GM18520 (cell line): Measurements from ENCODE around the gene RBFOX2.

Experiments used
- ATAC-seq: cut with Tn5 transposase; IDR thresholded peaks from one replicate; pipeline ENCODE4 v1.9.1; 2021; ENCODE audit not compliant: unreplicated experiment

RBFOX2 gene

GRCh38 chr22:35944458-35944857 is 84.2 kb downstream of the RBFOX2 start:
- ATAC-seq = no peak

- no peak for ATAC-seq
Observed at GRCh38 chr22:35940166-35940565, 88.5 kb downstream of the RBFOX2 start.

DNA sequence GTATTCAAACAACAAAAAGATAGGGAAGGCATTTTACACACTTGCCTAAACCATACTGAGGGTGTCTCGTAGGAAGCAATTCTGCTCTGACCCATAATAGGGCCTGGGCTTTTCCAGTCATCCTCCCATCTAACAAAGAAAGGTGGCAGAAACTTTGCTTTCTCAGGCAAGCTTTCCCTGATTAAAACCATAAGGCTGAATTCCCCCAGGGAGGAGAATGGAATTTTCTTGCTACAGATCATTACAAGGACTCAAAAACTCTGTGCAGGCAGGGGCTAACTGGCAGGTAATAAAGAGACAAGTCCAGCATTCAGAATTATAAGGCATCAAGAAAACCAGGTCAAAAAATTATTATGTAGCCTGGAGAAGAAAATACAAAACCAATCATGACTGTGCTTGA is 90.4 kb downstream of the RBFOX2 start:
- ATAC-seq = no peak

GRCh38 chr22:35930933-35931332 is 97.7 kb downstream of the RBFOX2 start:
- no peak for ATAC-seq

- no peak for ATAC-seq
Observed at GRCh38 chr22:35928285-35928798, 100.3 kb downstream of the RBFOX2 start.

DNA sequence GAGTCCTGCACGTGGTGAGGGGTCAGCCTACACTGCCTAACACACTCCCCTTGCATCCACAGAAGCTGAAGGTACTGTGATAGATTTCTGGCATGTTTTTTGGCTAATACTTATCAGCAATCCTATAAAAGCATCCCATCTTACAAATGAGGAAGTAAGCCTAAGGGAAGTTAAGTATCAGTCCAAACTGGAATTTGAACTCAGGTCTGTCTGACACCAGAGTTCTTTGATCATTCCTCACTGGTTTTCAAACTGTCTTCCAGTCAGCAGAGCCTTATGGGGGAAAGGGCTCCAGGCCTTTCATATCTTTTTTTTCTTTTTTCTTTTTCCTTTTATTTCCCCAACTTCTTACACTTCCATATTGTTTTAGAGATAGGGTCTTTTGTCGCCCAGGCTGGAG is 105.6 kb downstream of the RBFOX2 start:
- no peak for ATAC-seq

- no peak for ATAC-seq
Observed at GRCh38 chr22:35921777-35922176, 106.8 kb downstream of the RBFOX2 start.

DNA sequence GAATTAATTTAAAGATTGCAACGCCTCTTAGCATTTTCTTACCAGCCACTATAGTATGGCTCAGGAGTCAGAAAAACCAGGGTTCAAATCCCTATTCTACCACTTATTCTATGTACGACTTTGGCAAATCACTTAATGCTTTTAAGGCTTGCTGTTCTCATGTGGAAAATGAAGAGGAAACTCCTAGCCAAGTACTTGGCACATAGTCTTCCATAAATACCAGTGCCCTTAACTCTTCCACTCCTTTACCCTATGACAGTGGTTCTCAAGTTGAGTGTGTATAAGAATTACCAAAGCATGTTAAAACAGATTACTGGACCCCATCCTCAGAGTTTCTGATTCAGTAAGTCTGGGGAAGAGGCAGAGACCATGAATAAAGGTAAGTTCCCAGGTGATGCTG is 107.6 kb downstream of the RBFOX2 start:
- ATAC-seq = no peak

DNA sequence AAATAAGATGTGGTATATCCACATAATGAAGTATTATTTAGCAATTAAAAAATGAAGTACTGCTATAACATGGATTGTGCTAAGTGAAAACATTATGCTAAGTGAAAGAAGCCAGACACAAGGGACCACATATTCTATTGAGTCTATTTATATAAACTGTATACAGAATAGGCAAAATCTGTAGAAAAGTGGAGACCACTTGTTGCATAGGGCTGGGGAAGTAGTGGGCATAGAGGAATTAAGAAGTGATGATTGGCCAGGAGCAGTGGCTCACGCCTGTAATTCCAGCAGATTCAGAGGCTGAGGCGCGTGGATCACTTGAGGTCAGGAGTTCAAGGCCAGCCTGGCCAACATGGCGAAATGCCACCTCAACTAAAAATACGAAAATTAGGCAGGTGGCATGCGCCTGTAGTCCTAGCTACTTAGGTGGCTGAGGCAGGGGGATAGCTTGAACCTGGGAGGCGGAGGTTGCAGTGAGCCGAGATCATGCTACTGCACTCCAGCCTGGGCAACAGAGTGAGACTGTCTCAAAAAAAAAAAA is 109.6 kb downstream of the RBFOX2 start:
- ATAC-seq = no peak

GRCh38 chr22:35918456-35918855 is 110.2 kb downstream of the RBFOX2 start:
- ATAC-seq = no peak

DNA sequence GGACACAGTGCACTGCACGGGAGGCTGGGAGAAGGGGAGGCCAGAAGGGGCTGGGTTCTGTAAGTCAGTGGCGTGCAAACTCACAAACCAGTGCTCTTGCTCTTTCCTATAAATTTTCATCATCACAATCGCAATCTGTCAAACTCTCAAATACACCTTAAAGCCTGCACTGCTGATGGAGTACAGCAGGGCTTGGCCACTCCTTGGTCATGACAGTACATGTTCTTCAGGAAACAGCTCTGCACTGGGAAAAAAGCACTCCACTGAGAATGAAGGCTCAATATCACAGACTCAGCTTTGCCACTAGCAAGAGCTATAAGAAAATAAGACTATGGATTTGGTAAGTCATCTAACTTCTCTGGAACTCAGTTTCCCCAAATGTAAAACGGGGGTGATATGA is 111.0 kb downstream of the RBFOX2 start:
- ATAC-seq = no peak

DNA sequence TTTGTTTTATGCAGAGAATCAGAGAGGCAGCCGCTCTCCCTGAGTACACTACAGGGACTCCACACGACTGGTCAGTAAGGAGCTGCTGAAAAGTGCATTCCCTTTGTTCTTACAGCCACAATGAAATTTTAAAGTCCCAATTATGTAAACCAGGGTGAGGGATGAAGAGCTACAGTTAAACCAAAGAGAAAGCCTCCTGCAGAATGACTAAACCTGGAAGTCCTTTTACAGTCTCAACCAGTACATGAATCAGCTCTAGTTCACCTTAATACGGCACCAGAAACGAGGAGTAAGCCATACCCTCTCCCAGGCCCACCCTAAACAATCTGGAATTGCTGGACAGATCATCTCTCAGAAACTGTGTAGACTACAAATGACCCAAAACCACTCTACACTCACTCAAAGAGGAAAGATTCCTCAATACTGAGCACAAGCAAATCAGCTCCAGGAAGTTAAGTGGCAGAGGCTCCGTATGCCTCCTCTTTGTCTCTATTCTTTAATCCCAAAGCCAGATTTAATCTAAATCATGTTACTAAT is 113.1 kb downstream of the RBFOX2 start:
- no peak for ATAC-seq

GRCh38 chr22:35914665-35915476 is 113.8 kb downstream of the RBFOX2 start:
- ATAC-seq = no peak

DNA sequence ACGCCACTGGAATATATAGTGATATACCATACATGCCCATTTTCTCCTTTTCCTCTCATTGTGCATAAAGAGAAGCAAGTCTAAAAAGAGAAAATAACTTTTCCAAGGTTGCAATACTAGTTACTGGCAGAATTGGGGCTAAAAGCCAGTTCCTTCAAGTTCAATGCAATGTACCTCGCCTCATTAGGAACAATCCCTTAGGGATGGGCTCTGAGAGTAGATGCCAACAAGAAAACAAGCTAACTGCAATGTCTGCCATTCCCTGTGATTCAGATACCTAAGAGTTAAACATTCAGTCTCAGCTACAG is 114.3 kb downstream of the RBFOX2 start:
- no peak for ATAC-seq

DNA sequence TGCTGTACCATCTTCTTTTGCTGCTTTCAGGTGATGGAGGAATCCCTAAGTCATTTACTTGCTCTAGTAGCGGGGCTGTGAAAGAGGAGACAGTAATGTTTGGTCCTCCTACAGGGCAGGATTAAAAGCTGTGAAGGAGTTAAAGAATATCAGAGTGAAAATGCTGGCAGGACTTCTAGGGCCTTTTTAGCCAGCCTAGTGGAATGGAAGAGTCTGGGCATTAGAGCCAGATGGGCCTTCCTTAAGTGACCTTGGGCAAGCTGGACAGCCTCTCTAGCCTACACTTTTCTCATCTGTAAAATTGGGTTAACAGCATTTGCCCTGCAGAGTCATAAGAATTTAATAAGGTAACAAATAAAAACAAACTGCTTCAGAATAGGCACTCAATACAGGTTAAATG is 114.7 kb downstream of the RBFOX2 start:
- ATAC-seq = no peak

DNA sequence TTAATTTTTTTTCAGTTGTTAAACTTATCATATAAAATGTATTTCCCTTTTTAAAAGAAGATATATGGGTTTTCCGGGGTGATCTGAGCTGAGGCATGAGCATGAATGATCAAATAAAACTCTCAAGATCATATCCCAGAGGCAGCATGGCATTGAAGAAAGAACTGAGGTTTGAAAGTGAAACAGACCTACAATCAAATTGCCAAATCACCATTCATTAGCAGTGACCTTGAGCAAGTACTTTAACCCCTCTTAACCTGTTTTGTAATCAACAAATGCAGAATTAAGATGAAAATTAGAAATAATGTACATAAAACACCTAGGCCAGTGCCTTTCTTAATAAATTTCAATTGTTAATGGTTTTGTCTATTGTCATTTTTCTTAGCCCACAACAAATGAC is 116.0 kb downstream of the RBFOX2 start:
- no peak for ATAC-seq

- ATAC-seq = no peak
Observed at GRCh38 chr22:35911877-35912276, 116.7 kb downstream of the RBFOX2 start.

DNA sequence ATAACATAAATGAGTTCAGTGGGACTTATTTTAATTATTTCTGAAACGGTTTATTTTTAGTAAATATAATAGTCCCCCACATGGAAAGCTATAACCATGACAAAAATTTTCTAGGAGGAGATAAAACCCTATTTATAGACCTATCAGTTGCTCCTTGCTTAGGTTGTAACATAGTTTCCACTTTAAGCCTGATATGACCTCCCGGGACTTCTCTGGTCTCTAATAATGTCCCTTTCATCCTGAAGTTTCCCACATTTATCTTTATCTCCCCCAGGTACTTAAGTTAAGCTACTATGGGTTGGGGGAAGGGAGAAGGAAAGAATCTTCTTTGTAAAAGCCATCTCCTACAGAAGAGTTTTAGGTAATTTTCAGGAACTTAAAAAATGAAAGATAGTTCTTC is 117.7 kb downstream of the RBFOX2 start:
- ATAC-seq = no peak

DNA sequence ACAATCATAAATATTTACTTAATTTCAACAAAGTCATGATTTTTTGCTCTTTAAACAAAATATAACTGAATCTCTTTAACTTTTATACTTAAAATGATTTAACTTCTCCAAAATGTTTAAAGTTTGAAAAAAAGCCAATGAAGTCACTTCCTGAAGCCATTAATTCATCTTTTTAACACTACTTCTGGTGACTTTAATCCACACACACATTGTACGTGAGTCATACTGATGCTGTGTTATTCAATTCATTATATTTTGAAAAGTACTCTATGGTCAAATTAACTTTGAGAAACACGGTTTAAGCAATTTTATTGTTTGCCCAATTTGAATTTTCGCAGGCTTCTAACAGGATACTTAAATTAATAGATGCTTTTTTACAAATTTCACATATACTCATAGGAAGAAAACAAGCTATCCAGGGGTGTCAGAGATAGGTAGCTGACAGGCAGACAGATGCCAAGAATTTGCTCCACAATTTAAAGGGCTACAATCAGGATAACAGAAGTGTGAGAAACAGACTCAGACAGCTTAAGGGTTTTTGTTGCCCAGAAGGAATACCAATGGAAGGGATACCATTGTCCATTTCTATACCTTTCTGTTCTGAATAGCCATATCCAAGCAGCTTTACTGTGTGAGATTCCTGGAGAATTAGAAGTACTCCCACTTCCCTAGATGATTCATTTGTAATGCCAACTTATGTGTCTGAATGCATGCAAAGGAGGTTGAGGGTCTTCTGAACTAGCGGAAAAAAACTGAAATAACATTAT is 118.4 kb downstream of the RBFOX2 start:
- no peak for ATAC-seq

GRCh38 chr22:35905894-35906293 is 122.7 kb downstream of the RBFOX2 start:
- no peak for ATAC-seq

DNA sequence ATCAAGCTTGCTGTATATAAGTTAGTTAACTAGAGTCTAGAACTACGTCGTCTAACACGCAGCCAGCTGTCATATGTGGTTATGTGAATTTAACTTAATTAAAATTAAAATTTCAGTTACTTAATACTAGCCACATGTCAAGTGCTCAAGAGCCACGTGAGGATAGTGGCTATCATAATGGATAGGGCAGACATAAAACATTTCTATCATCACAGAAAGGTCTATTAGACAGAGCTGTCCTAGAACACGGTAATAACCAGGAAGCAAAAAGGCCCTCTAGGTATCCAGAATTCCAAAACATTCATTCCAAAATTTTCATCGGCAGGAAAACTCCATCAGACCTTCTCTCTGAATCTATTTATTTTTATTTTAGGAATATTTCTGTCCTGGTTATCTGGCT is 123.9 kb downstream of the RBFOX2 start:
- no peak for ATAC-seq

GRCh38 chr22:35904336-35904692 is 124.3 kb downstream of the RBFOX2 start:
- ATAC-seq = no peak
